ENCODE measurements around the gene FMN1.

The FMN1 gene

GRCh38 chr15:33191591-33191990 lies 2.9 kb downstream of the FMN1 start:
- no peak for DNase-seq
- Histone ChIP-seq H3K36me3 (no peaks in the 10 kb centered on the region), H3K4me1 (peaks cover 10% of the 10 kb centered on the region), H3K27me3 (no peaks in the 10 kb centered on the region), H3K4me3 (ENCODE audit: low read depth, low read length) (no peak overlapping the region), H3K9me3 (no peaks in the 10 kb centered on the region)
- TF ChIP-seq CTCF (IDR thresholded peaks at IDR 0.05; ENCODE audit: low read depth, low read length), result no peak

GRCh38 chr15:33190539-33190938 lies 4.0 kb downstream of the FMN1 start:
- H3K4me1 ChIP-seq, result peaks cover 10% of the 10 kb centered on the region
- H3K4me3 ChIP-seq (ENCODE audit: low read depth, low read length), result no peak overlapping the region
- no peaks in the 10 kb centered on the region for H3K36me3 ChIP-seq
- H3K9me3 ChIP-seq, result no peaks in the 10 kb centered on the region
- H3K27me3 ChIP-seq, result no peaks in the 10 kb centered on the region
- no peak for TF ChIP-seq CTCF (IDR thresholded peaks at IDR 0.05; ENCODE audit: low read depth, low read length)
- DNase-seq, result no peak

GRCh38 chr15:33188641-33189257 lies 5.8 kb downstream of the FMN1 start:
- H3K4me1 ChIP-seq, result peaks cover 10% of the 10 kb centered on the region
- no peak overlapping the region for H3K4me3 ChIP-seq (ENCODE audit: low read depth, low read length)
- no peak for DNase-seq
- no peaks in the 10 kb centered on the region; the same call in 1 of the 2 replicates for H3K36me3 ChIP-seq
- H3K9me3 ChIP-seq, result no peaks in the 10 kb centered on the region
- no peaks in the 10 kb centered on the region for H3K27me3 ChIP-seq
- TF ChIP-seq CTCF (IDR thresholded peaks at IDR 0.05; ENCODE audit: low read depth, low read length), result no peak

- H3K9me3 ChIP-seq, result no peaks in the 10 kb centered on the region
- DNase-seq, result no peak
- H3K27me3 ChIP-seq, result no peaks in the 10 kb centered on the region
- TF ChIP-seq CTCF (IDR thresholded peaks at IDR 0.05; ENCODE audit: low read depth, low read length), result no peak
- no peak overlapping the region for H3K4me3 ChIP-seq (ENCODE audit: low read depth, low read length)
- H3K36me3 ChIP-seq, result no peaks in the 10 kb centered on the region; the same call in 1 of the 2 replicates
- peaks cover 10% of the 10 kb centered on the region for H3K4me1 ChIP-seq
These were observed 6.4 kb downstream of the FMN1 start for GRCh38 chr15:33188159-33188558.

- TF ChIP-seq CTCF (IDR thresholded peaks at IDR 0.05; ENCODE audit: low read depth, low read length), result no peak
- no peaks in the 10 kb centered on the region for H3K27me3 ChIP-seq
- H3K9me3 ChIP-seq, result no peaks in the 10 kb centered on the region
- peaks cover 10% of the 10 kb centered on the region; the same call in 1 of the 2 replicates for H3K4me1 ChIP-seq
- no peaks in the 10 kb centered on the region; the same call in 1 of the 2 replicates for H3K36me3 ChIP-seq
- DNase-seq, result no peak
- H3K4me3 ChIP-seq (ENCODE audit: low read depth, low read length), result no peak overlapping the region
These were observed 11.2 kb downstream of the FMN1 start for GRCh38 chr15:33183334-33183733.

- Histone ChIP-seq H3K27me3 (no peaks in the 10 kb centered on the region), H3K4me1 (peaks cover 10% of the 10 kb centered on the region; the same call in 1 of the 2 replicates), H3K4me3 (ENCODE audit: low read depth, low read length) (no peak overlapping the region), H3K9me3 (no peaks in the 10 kb centered on the region), H3K36me3 (no peaks in the 10 kb centered on the region; the same call in 1 of the 2 replicates)
- no peak for TF ChIP-seq CTCF (IDR thresholded peaks at IDR 0.05; ENCODE audit: low read depth, low read length)
- DNase-seq, result no peak
These were observed 11.6 kb downstream of the FMN1 start for GRCh38 chr15:33182926-33183325.
